Measurements from ENCODE around the gene NOB1. TPM values are rescaled to one million over a fixed set of nuclear protein-coding genes. Genes with fewer than 3 reads are reported as not detected.
A peak's percentile ranks its signal among the peaks of the same experiment; 100 is the strongest.

Gene NOB1
- total and polyA plus RNA-seq, 2 of the 4 experiments (the other 2 are of a cell fraction) = 47.0 to 58.1 TPM

DNA sequence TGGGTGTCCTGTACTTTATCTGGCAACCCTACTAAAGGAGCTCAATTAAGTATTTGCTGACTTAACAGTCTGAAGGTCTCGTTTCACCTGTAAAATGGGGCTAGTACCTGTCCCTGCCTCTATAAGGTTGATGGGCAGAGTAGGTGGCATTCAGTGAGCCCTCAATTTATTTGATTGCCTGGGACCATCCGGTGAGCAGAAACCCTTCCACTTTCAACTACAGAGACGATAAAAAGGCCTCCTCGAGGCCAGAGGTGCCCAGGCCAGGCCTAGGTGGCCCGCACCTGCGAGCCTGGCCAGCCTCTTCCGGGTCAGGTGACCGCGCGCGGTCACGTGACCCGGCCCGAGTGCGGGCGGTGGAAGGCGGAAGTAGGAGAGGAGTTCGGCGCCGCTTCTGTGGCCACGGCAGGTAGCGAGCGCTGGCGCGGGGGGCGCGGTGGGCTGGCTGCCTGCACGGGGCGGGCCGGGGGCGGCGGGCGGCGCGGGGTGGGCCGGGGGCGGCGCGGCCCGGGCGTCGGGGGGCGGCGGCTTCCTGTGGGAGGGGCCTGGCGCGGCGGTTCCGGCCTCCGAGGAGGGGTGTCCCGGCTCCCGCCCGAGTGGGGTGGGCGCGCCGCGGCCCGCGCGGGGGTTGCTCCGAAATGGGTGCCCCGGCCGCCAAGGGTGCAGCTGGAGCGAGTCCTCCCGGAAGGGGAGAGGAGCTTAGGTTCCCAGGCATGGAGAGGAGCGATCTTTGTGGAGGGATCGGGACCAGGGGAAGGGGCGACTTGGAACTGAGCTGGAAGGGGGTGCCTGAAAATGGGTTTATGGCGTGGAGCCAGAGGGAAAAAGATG, 7.5 kb upstream of the NOB1 start, which contains the start of gene WWP2:
Gene WWP2 (plus strand): TSS at position 350 of the 831 bp plus-strand sequence. CDS start 24,679 bp downstream, outside the sequence.
- 0% methylated on average over 12 of the region's 68 CpGs; no CpG with 5 or more reads in 1 of the 2 experiments for WGBS, 2 experiments (ENCODE audit: extremely low coverage in 2 of 2, insufficient read length in 1 of 2)
- peak; percentile 95 for ATAC-seq (ENCODE audit: low read depth)
- TF ChIP-seq MAZ (IDR thresholded peaks at IDR 0.05; ENCODE audit: borderline replicate concordance, low read depth, low read length) (no peak), MAFK (IDR thresholded peaks at IDR 0.05; ENCODE audit: low read depth, low read length) (peak; percentile 50), SMC3 (IDR thresholded peaks at IDR 0.05; ENCODE audit: low read depth, low read length) (no peak), MXI1 (IDR thresholded peaks at IDR 0.05; ENCODE audit: borderline replicate concordance, low read depth, low read length) (no peak), CTCF (conservative IDR thresholded peaks at IDR 0.05; ENCODE audit: low read depth, low read length) (no peak), NFE2L2 (IDR thresholded peaks at IDR 0.05; ENCODE audit: low read depth, low read length) (no peak), BHLHE40 (IDR thresholded peaks at IDR 0.05; ENCODE audit: low read depth, low read length) (peak; percentile 87), RCOR1 (IDR thresholded peaks at IDR 0.05; ENCODE audit: insufficient replicate concordance, low read length) (no peak), USF2 (IDR thresholded peaks at IDR 0.05; ENCODE audit: low read depth, low read length) (peak; percentile 99), RFX5 (IDR thresholded peaks at IDR 0.05; ENCODE audit: low read depth, low read length) (no peak), CEBPB (IDR thresholded peaks at IDR 0.05; ENCODE audit: low read depth, low read length) (no peak), ELK1 (IDR thresholded peaks at IDR 0.05; ENCODE audit: borderline replicate concordance, low read depth, low read length) (no peak), CHD1 (IDR thresholded peaks at IDR 0.05; ENCODE audit: low read depth, low read length) (no peak)

More for the DNA sequence above, 7.5 kb upstream of the NOB1 start, which contains the start of gene WWP2:
- Histone ChIP-seq H3K36me3 (ENCODE audit: control insufficient read depth, insufficient read depth, low read length) (no peaks in the 10 kb centered on the region), H2AK5ac (ENCODE audit: low read depth, low read length) (peak within 1 kb of the TSS; percentile 22; the same call in 1 of the 2 replicates), H3K27ac (ENCODE audit: insufficient read depth, low read length) (peak within 1 kb of the TSS; percentile 78), H3K9me3 (ENCODE audit: control insufficient read depth, insufficient read depth, low read length) (no peaks in the 10 kb centered on the region), H3K56ac (ENCODE audit: extremely low read depth, insufficient read depth, low read length) (peak within 1 kb of the TSS; percentile 84), H3K9me1 (ENCODE audit: insufficient read depth, low read length) (0 out of 2 replicates have a peak, but pooled peaks cover 3% of the 10 kb centered on the region), H3K4ac (ENCODE audit: low read depth, low read length) (peak within 1 kb of the TSS; percentile 92), H4K91ac (ENCODE audit: insufficient read depth, low read depth, low read length) (peak within 1 kb of the TSS; percentile 83), H2AK9ac (replicated peaks; ENCODE audit: low read depth, low read length, poor library complexity) (peak within 1 kb of the TSS; percentile 89), H3K23ac (ENCODE audit: low read depth, low read length) (peak within 1 kb of the TSS; percentile 88), H2AFZ (replicated peaks; ENCODE audit: low read length, poor library complexity) (peak within 1 kb of the TSS; percentile 97), H2BK15ac (ENCODE audit: low read depth, low read length) (peak within 1 kb of the TSS; percentile 16; the same call in 1 of the 3 replicates), H4K20me1 (ENCODE audit: insufficient read depth, low read length) (no peaks in the 10 kb centered on the region), H2BK120ac (ENCODE audit: low read depth, low read length) (peak within 1 kb of the TSS; percentile 43; the same call in 1 of the 2 replicates), H3K27me3 (ENCODE audit: control insufficient read depth, insufficient read depth, low read length) (no peaks in the 10 kb centered on the region), H3K9ac (ENCODE audit: low read depth, low read length) (peak within 1 kb of the TSS; percentile 82), H2BK20ac (ENCODE audit: low read depth, low read length) (no peak within 1 kb of the TSS), H3K79me1 (ENCODE audit: low read depth in 1 of 2, low read length in 2 of 2) (peaks cover 16 to 36% of the 10 kb centered on the region in 2 experiments), H3K4me1 (ENCODE audit: control insufficient read depth, insufficient read depth, low read length) (no peaks in the 10 kb centered on the region; the same call in 1 of the 2 replicates), H3K14ac (replicated peaks; ENCODE audit: low read depth, low read length) (peak within 1 kb of the TSS; percentile 93), H4K8ac (ENCODE audit: low read depth in 2 of 2, low read length in 2 of 2) (peak within 1 kb of the TSS; percentile 99 to 100), H3K18ac (ENCODE audit: low read depth, low read length) (peak within 1 kb of the TSS; percentile 15), H3K4me3 (ENCODE audit: insufficient read depth, low read depth, low read length) (peak within 1 kb of the TSS; percentile 78), H3K4me2 (ENCODE audit: low read depth, low read length) (peak within 1 kb of the TSS; percentile 96), H4K5ac (ENCODE audit: low read depth, low read length) (peak within 1 kb of the TSS; percentile 97), H2BK5ac (ENCODE audit: low read depth, low read length, poor library complexity, severe bottlenecking) (peak within 1 kb of the TSS; percentile 68)
- peak; percentile 55 for DNase-seq
- ChIA-PET CTCF (interaction anchor here (0.6 to 1.2 kb wide), 2 partner anchors 24 to 168 kb away, joined by 4 to 5 read pairs; no protein-coding TSS in a partner anchor), POLR2A (ENCODE audit: unreplicated experiment) (interaction anchor here (0.5 kb wide), 1 partner anchor 219 kb away, joined by 10 read pairs; no protein-coding TSS in a partner anchor)
- no TSS peak for BruUV-seq (replicated peaks)
- intact Hi-C loops (cut with micrococcal nuclease) (no loop called here), in situ Hi-C loops (cut with MboI; ENCODE audit: low sequenced_read_pairs) (no loop called here), dilution Hi-C loops (cut with HindIII; ENCODE audit: low sequenced_read_pairs, unreplicated experiment) (no loop called here)

All from IMR-90 (cell line).